HTERT RPE-1 (cell line): ENCODE measurements around the gene CTTN.

Source experiments
- in situ Hi-C: fragments of 300-500 bp; cut with MboI; formaldehyde crosslinking; loops from 4 replicates; pipeline ENCODE4 v1.14.3; 2020; ENCODE audit warnings: low sequenced_read_pairs

The CTTN gene

DNA sequence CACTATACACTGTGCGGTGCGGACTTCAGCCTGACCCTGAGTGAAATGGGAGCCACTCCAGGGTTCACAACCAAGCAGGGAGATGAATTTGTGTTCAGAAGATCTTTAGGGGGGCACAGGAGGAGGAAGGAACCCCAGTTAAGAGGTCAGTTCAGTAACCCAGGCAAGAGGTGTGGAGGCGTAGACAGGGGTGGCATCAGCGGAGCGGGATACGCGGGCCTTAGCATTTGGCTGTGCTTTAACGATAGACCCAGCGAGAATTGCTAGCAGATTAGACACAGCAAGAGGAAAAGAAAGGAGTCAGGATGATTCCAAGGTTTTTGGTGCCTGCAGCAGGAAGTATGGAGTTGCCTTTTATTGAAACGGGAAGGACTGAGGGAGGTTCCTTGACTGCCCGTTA lies 46.8 kb downstream of the CTTN start:
- in situ Hi-C loops = no loop called here

DNA sequence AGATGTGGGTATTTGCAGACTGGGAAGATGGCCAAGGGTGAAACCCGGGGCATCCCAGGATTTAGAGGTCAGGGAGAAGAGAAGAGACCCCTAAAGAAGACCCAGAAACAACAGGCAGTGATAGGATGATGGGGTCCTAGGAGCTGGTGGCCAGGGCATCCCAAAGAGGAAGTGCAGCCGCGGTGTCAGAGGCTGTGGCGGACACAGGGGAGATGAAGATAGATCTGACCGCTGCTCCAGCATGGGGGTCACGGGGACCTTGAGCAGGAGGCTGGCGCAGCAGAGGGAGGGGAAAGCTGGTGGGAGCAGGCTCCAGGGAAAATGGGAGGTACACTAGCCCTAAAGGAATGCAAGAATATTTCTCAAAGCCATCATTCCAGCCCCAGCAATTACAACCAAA lies 47.3 kb downstream of the CTTN start:
- in situ Hi-C loops = no loop called here

DNA sequence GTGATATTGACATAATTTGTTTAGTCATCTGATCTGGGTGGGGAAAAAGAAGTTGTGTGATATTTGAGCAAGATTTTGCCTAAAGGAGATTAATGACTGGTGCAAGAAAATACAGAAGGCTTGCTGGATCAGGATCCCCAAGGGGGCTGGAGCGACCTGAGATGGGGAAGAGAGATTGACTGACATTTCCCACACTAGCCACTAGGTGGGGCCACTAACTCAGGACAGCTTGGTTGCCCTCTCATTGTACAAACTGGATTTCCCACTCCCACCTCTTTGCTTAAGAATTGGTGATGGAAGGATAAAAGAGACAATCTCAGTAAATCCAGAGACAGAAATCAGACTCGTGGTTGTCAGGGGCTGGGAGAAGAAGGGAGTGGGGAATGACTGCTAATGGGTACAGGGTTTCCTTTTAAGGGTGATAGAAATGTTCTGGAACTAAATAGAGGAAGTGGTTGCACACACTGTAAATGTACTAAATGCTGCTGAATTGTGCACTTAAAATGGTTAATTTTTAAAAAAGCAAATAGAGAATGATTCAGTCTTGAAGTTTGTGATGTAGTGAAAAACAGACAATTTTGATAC lies 50.7 kb downstream of the CTTN start:
- in situ Hi-C loops = no loop called here

DNA sequence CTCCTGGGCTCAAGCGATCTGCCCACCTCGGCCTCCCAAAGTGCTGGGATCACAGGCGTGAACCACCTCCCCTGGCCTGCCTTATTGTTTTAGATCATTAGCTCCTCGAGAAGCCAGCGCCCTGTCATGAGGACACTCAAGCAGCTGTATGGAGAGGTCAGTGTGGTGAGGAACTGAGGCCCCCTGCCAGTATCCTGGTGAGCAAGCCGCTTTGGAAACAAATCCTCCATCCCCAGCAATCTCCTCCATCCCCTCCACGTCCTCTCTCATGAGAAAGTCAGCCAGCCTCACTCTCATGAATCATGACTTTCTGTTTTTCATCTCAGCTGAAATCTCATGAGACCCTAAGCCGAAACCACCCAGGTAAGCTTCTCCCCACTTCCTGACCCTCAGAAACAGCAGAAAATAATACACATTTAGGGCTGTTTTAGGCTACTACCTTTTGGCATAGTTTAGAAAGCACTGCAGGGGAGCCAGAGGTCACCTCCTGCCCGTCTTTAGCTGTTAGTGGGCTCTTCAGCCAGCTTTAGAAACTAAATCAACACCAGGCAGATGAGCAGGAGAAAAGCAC lies 56.0 kb downstream of the CTTN start:
- in situ Hi-C loops = loop anchor here (25.0 kb wide), 1 partner anchor 308 kb away; no protein-coding TSS in a partner anchor

DNA sequence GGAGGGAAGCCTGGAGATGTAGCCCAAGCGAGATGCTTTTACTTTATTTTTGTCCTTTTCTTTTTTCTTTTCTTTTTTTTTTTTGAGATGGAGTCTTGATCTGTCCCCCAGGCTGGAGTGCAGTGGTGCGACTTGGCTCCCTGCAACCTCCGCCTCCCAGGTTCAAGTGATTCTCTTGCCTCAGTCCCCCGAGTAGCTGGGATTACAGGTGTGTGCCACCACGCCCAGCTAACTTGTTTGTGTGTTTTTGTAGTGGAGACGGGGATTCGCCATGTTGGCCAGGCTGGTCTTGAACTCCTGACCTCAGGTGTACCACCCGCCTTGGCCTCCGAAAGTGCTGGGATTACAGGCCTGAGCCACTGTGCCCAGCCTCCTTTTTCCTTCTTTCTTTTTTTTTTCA lies 56.5 kb downstream of the CTTN start:
- in situ Hi-C loops = loop anchor here (25.0 kb wide), 1 partner anchor 307 kb away; no protein-coding TSS in a partner anchor

DNA sequence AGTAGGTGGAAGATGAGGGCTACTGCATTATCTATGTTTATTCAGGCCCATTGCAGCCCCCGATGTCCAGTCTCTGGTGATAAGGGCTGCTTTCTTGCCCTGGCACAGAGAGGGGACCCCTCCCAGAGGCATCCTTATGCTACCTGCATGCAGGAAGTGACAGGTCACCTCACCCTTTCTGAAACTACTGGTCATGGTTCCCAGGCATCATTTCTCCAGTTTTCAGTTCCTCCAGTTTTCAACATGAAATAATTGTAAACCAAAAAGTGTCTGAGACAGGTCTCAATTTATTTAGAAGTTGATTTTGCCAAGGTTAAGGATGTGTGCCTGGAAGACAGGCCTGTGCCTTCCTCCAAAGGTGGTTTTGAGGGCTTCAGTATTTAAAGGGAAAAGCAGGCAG lies 57.0 kb downstream of the CTTN start:
- in situ Hi-C loops = loop anchor here (25.0 kb wide), 1 partner anchor 307 kb away; no protein-coding TSS in a partner anchor

DNA sequence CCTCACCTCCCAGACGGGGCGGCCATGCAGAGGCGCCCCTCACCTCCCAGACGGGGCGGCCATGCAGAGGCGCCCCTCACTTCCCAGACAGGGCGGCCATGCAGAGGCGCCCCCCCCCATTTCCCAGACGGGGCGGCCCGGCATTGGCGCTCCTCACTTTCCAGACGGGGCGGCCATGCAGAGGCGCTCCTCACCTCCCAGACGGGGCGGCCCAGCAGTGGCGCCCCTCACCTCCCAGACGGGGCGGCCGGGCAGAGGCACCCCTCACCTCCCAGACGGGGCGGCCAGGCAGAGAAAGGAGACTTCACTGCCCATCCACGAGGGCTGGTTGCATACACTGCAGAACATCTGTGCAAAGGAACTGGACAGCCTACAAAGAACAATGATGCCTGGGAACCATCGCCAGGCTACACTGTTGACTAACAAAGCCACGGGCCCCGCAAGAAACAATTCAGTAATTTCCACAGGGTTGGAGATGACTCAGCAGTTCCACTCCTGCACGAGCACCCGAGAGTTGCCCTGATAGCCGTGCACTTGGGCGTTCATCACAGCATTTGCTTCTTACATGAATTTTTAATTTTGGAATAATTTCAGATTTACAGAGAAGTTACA lies 58.7 kb downstream of the CTTN start:
- in situ Hi-C loops = loop anchor here (25.0 kb wide), 1 partner anchor 305 kb away; no protein-coding TSS in a partner anchor

DNA sequence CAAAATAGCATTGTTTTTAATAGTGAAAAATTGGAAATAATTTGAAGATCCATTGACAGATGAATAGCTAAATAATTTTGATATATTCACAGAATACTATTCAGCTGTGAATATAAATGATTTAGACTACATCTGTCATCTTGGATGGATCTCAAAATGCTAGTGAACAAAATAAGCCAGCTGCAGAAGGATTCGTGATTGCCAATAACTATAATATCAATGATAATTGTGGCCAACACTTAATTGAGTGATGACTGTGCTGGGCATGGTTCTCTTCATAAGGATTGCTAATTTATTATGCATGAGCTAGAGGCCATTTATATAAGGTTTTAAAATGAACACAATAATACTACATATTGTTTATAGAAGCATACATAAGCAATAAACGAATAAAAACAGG lies 60.4 kb downstream of the CTTN start:
- in situ Hi-C loops = loop anchor here (25.0 kb wide), 1 partner anchor 304 kb away; no protein-coding TSS in a partner anchor

DNA sequence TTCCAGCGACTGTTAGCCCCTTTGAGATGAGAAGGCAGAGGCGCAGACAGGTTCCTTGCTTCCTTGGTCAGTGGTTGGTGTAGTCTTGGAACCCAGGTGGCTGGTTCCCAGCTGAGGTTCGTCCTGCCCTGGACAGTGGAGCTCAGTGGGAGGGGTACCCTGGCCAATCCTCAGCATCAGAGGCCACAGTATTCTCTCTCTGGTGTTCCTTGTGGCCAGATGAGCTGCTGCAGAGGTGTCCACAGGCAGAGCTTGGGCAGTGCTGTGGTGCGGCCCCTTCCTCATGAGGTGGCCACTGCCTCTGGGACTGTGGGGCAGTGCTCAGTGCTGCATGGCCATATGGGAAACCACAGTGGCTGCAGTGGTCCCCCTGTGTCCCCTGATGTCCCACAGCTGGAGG lies 61.8 kb downstream of the CTTN start:
- in situ Hi-C loops = loop anchor here (25.0 kb wide), 1 partner anchor 302 kb away; no protein-coding TSS in a partner anchor

DNA sequence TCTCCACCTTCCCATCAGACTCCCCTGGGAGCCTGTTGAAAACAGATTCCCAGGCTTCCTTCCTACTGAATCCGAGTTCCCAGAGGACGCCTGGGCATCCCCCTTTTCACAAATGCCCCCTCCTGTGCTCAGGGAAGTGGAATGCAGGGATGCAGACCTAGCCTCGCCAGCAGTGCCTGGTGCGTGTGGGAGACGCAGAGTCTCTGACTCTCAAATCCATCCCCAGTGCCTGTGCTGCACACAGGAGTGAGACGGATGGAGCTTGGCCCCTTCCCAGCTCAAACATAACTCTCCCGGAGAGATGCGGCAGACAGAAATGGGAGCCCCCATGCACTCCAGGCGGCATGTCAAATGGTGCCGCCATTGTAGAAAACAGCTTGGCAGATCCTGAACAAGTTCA lies 62.6 kb downstream of the CTTN start:
- in situ Hi-C loops = loop anchor here (25.0 kb wide), 1 partner anchor 301 kb away; no protein-coding TSS in a partner anchor

DNA sequence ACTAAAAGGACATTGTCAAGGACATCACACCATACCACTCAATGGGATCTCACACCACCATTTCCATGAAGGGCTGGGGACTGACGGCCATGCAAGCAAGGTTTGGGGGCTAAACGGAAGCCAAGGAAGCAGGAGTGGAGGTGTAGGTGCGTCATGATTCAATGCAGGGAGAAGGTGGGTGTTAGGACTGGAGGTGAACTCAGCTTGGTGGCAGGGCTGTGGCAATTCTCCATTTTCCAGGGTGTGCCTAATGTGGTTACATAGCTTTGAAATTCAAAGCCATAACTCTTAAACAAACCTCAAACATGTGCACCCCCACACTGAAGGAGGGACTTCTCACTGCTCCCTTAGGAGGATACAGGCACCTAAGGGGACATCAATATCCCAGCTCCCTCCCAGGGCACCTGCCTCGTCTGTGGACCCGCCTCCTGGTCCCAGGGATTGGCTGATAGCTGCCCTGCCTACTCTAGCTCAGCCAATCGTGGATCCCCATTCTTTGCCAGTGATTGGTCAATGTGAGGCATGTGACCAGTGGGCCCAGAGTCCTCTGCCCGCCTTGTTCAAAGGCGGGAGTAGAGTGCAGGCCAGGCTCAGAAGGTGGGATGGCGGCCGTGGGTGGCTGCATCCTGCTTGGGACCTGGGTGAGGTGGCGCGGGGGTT lies 64.6 kb downstream of the CTTN start:
- in situ Hi-C loops = loop anchor here (25.0 kb wide), 1 partner anchor 299 kb away; no protein-coding TSS in a partner anchor

DNA sequence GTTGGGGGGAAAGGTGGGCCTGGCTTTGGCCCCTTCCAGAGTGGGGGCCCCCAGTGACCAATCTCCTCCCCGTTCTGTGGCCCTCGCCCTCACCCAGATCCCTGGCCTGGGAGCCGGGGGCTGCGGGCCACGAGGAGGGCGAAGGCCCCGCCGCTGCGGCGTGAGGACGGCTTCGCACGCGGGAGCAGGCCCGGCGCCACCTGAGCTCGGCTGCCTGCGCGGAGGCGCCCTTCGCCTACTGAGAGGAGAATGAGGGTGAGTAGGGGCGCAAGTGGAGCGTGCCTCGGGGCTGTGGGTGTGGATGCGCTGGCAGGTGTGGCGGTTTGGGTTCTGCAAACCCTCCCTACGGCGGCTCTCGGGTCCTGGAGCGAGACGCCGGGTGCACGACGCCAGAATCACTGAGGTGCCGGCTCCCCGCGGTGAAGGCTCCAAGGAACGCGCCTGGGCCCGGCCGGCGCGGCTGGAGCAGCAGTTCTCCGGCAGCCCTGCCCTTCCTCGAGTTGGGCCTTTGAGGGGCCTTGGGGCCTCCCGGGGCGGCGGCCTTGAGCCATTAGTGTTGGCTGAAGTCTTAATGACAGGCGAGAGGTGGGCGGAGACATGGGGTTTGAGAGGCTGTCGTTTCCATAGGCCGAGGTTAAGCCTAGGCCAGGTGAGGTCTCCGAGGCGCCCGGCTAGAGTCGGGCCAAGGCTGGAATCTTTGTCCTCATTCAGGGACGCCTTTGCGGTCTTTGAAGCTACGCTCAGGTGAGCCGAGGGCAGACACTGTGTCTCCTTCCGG lies 65.3 kb downstream of the CTTN start:
- in situ Hi-C loops = loop anchor here (25.0 kb wide), 1 partner anchor 299 kb away; no protein-coding TSS in a partner anchor

DNA sequence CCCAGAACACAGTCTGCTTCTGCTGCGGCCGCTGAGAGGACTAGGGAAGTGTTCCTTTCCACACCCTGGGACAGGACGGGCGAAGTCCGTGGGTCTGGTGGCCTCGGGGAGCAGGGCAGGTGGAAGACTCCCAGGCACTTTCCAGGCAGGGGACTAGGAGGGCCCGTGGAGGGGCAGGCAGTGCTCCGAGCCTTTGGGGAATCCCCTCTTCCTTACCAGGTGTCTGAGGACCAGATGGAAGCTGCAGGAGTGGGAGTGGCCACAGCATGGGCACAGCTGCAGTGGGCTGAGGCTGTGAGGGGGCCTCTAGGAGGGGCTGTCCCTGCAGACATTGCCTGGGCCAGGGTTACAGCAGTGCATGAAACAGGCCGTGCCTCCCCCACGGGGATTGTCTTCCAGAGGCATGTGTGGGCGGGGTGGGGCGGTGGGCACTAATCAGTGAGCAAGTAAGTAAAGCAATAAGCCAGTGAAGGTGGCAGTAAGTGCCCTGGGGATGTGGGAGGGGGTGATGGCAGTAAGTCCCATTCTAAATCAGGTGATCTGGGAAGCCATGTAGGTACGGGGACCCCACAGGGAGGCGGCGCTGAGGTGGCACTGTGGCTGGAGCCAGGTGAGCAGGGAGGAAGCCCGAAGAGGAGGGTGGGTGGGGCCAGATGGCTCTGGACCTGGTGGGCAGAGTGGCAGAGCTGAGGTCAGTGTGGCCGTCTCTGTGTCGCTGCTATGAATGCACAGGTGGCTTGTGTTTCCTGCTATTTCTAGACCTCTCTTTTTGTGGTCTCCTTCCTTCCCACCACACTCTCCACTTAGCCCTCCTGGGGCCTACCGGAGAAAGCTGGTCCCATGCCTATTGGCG lies 66.4 kb downstream of the CTTN start:
- in situ Hi-C loops = loop anchor here (25.0 kb wide), 1 partner anchor 298 kb away; no protein-coding TSS in a partner anchor

DNA sequence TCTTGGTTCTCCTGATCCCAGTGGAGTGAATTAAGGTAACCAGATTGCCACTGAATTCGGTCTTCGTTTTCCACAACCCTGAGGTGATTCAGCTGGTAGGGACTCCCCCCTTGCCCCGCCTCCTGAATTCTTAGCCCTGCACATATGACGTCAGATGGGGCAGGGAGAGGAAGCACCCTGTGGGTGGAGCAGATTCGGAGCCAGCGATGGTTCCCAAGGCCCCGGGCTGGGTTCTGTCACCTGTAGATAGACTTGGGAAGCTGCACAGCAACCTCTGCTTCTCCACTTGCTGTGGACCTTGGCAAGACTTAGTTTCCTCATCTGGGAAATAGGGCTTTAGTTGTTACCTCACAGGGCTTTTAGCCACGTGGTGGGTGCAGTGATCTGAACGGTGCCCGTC lies 67.8 kb downstream of the CTTN start:
- in situ Hi-C loops = loop anchor here (25.0 kb wide), 1 partner anchor 296 kb away; no protein-coding TSS in a partner anchor

DNA sequence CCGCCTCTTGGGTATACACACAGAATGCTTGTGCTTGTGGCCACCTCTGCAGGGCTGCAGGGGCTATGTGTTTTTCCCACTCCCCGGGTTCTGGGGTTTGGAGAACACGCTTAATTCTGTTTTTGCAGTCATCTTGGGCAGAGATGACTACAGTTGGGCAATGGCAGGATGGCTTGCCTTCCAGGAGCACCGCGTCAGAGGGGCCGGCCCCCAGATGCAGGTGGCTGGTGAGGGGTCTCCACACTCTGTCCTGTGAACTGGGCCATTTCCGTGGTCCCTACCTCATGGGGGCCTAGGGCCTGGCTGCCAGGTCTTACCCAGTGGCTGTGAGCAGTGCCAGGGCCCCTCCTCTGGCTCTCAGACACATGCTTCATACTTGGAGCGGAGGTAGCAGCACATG lies 68.3 kb downstream of the CTTN start:
- in situ Hi-C loops = loop anchor here (25.0 kb wide), 1 partner anchor 296 kb away; no protein-coding TSS in a partner anchor

DNA sequence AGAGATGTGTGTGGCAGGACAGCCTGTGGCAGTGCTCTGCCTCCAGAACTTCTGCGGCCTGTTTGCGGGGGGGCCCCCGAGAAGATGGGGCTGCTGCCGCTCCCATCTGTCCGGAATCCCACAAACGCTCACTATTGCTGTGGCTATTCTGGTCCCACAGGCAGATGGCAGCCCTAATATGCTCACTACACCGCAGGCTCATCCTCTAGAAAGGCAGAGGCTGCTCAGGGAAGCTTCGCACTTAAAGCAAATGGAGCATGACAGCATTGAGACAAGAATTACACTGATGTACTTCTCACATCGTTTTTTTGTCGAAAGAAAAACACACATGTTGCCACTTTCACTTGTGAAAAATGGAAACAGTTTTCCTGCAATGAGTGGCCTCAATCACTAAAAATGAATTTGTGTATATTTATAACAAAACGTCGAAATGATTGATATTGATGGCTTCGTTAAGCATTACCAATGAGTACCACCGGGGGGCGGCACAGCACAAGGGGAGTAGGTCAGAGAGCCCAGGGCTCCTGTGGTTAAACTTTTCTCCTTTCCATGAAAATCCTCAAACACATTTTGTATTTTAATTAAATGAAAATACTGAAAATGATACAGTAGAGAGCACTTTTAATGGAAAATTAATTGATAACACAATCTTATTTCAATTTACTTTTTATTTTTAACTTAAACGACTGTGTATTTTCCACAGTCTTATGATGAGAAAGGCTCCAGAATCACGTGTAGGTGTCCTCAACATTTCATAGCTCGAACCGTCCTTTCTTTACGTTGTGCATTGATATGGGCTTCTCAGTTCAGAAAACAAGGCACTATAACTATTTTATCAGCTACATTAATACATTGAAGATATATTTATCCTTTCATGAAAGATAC lies 69.1 kb downstream of the CTTN start:
- in situ Hi-C loops = loop anchor here (25.0 kb wide), 1 partner anchor 295 kb away; no protein-coding TSS in a partner anchor

DNA sequence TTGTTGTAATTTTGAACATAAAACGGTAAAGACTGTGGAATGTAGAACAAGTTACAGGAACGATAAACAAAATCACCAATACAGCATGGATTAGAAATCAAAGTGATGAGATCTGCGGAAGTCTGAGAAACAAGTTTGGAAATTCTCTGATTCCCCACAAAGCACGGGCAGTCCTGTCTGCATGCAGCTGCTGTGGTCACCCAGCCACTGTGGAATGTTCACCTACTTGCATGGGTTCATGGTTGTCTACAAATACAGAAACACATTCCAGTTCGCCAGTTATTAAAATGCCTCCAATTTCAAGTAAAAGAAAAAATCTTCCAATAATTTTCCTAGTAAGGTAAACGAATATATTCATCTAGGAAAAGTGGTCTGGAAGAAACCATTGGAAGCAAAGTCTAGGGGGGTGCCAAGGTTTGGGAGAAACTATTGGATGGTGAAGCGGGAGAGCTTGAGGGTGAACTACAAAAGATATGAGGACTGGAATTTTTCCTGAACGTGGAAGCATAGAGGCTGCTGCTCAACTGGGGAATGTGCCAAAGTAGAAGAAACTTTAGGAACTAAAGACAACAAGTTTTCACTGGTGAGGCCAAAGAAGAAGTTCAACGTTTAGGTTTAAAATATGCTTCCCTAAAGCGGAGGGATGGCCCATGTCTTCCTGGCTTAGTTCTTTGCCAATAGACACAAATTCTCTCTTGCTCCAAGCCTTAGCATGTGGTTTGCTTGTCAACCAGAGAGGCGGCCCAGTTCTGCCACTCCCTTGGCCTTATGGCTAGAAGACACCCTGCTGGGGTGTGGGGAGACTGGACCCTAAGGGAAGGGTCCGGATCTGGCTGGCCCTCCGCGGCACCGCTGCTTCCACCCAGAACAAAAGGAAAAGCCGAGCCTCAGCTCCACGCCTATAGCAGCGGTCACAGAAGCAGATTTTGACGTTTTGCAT lies 70.2 kb downstream of the CTTN start:
- in situ Hi-C loops = loop anchor here (25.0 kb wide), 1 partner anchor 294 kb away; no protein-coding TSS in a partner anchor
